GM19397 (cell line): ENCODE results near the gene NTSR1.

Source experiments
- ATAC-seq: cut with Tn5 transposase; IDR thresholded peaks from one replicate; pipeline ENCODE4 v1.9.1; 2021; ENCODE audit warnings: mild to moderate bottlenecking, moderate library complexity; ENCODE audit not compliant: unreplicated experiment

The NTSR1 gene

DNA sequence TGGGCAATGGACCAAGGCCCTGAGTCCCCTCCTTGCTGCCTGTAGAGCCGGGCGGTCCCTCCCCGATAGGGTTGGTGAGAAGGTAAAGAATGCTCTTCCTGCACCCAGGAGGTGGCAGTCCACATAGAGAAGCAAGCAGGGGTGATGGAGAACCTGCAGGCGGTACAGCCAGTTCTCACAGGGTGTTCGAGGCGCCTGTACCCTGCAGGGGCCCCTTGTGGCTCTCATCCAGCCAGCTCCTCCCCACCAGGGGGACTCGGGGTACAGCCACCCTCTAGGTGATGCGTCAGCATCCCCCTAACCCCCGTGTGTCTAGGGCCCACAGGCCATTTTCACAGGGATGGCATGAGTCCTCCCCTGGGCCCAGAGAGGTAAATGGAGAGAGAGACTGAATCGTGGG lies 103.1 kb downstream of the NTSR1 start:
- ATAC-seq, result no peak
